Measurements from ENCODE around the gene TPRN. TPM values are rescaled to one million over a fixed set of nuclear protein-coding genes. Genes with fewer than 3 reads are reported as not detected.

The TPRN gene
- polyA plus RNA-seq, 1 experiment, result 2.8 TPM

GRCh38 chr9:137167747-137168572 is 32.6 kb downstream of the TPRN start:
- peaks cover 3% of the 10 kb centered on the region; the same call in 1 of the 2 replicates for H3K9me3 ChIP-seq (ENCODE audit: control insufficient read depth, insufficient read depth, low read length)
- CTCF ChIA-PET, result no interaction called here
- H3K27ac ChIP-seq (ENCODE audit: low read depth, low read length), result no peak overlapping the region
- POLR2A ChIA-PET, result no interaction called here
- H3K27me3 ChIP-seq (ENCODE audit: control insufficient read depth, insufficient read depth, low read length), result peaks cover 71% of the 10 kb centered on the region
- DNase-seq (ENCODE audit: low read depth, low spot score), result no peak
- TF ChIP-seq CTCF (IDR thresholded peaks at IDR 0.05; ENCODE audit: low read depth, low read length), result no peak
- H3K4me3 ChIP-seq (ENCODE audit: low read depth, low read length), result no peak overlapping the region

- ChIA-PET POLR2A (no interaction called here), CTCF (interaction anchor here (0.6 kb wide), 1 partner anchor 47 kb away, joined by 3 read pairs; no protein-coding TSS in a partner anchor)
- H3K9me3 ChIP-seq (ENCODE audit: control insufficient read depth, insufficient read depth, low read length), result peaks cover 3% of the 10 kb centered on the region; the same call in 1 of the 2 replicates
- no peak for DNase-seq (ENCODE audit: low read depth, low spot score)
- no peak for TF ChIP-seq CTCF (IDR thresholded peaks at IDR 0.05; ENCODE audit: low read depth, low read length)
- H3K27ac ChIP-seq (ENCODE audit: low read depth, low read length), result no peak overlapping the region
- H3K4me3 ChIP-seq (ENCODE audit: low read depth, low read length), result no peak overlapping the region
- peaks cover 71% of the 10 kb centered on the region for H3K27me3 ChIP-seq (ENCODE audit: control insufficient read depth, insufficient read depth, low read length)
These were observed 33.2 kb downstream of the TPRN start for GRCh38 chr9:137167277-137167746.

- Histone ChIP-seq H3K27ac (ENCODE audit: low read depth, low read length) (no peak overlapping the region), H3K27me3 (ENCODE audit: control insufficient read depth, insufficient read depth, low read length) (peaks cover 67% of the 10 kb centered on the region), H3K9me3 (ENCODE audit: control insufficient read depth, insufficient read depth, low read length) (peaks cover 3% of the 10 kb centered on the region; the same call in 1 of the 2 replicates), H3K4me3 (ENCODE audit: low read depth, low read length) (no peak overlapping the region)
- POLR2A ChIA-PET, result no interaction called here
- DNase-seq (ENCODE audit: low read depth, low spot score), result no peak
- no peak for TF ChIP-seq CTCF (IDR thresholded peaks at IDR 0.05; ENCODE audit: low read depth, low read length)
- CTCF ChIA-PET, result interaction anchor here (0.6 kb wide), 1 partner anchor 46 kb away, joined by 3 read pairs; no protein-coding TSS in a partner anchor
These were observed 33.9 kb downstream of the TPRN start for GRCh38 chr9:137166380-137167229.

GRCh38 chr9:137165250-137165836 is 35.2 kb downstream of the TPRN start:
- H3K4me3 ChIP-seq (ENCODE audit: low read depth, low read length), result no peak overlapping the region
- no peak for DNase-seq (ENCODE audit: low read depth, low spot score)
- no peak for TF ChIP-seq CTCF (IDR thresholded peaks at IDR 0.05; ENCODE audit: low read depth, low read length)
- H3K27me3 ChIP-seq (ENCODE audit: control insufficient read depth, insufficient read depth, low read length), result peaks cover 60% of the 10 kb centered on the region
- ChIA-PET CTCF (no interaction called here), POLR2A (interaction anchor here (1.4 kb wide), 1 partner anchor 24 kb away, joined by 3 read pairs; no protein-coding TSS in a partner anchor)
- peaks cover 3% of the 10 kb centered on the region; the same call in 1 of the 2 replicates for H3K9me3 ChIP-seq (ENCODE audit: control insufficient read depth, insufficient read depth, low read length)
- no peak overlapping the region for H3K27ac ChIP-seq (ENCODE audit: low read depth, low read length)

All from AG04450 (cell line).